ENCODE results near the gene OR6C6. TPM values are rescaled to one million over a fixed set of nuclear protein-coding genes. Genes with fewer than 3 reads are reported as not detected.

Gene OR6C6
- total and polyA plus RNA-seq, 11 donors = not detected

DNA sequence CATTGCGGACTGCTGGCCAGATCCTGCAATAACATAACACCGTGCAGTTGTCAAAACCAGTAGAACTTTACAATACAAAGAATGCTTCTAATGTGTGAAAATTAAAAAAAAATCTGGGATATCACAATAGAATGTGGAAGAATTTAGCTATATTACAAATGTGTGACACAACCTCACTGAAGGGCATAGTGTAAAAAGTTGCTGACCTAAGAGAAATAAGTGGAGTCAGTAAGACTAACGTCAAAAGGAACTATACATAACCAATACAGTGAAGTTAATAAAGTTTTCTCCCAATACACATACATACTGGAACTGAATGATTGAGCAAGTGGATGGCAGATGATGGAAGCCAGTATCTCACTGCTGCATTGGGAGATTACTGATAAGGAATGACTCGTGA lies 39.5 kb downstream of the OR6C6 start:
- DNase-seq = no peak
- no peak for ATAC-seq
- WGBS, 4 donors = 84 to 93% (median 87%) methylated on average over 4 of the region's 4 CpGs

DNA sequence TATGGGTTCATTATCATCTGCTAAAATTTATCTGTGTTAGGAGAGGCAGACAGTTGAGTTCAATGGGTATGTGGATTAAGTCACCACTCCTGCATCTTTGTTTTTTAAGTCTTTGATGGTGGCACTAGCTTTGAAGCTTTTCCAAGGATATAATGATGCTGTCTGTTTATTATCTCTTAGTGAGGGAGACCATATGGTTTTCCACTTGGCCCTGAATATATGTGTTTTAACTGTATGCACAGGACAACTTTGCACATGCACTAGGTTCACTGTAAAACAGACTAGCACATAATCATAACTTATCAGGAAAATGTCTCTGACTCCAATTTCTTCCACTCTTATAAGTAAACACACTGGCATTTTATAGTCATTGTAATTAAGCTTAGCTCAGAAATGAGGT lies 43.1 kb downstream of the OR6C6 start:
- Histone ChIP-seq H3K27ac (no peak overlapping the region), H3K4me1 (no peaks in the 10 kb centered on the region), H3K9me3 (no peaks in the 10 kb centered on the region), H3K4me3 (no peak overlapping the region), H3K36me3 (no peaks in the 10 kb centered on the region), H3K27me3 (peaks cover 0 to 2% (median 0%) of the 10 kb centered on the region in 9 donors)
- DNase-seq (no peak), ATAC-seq (no peak)
- TF ChIP-seq POLR2A (IDR thresholded peaks at IDR 0.05) = no peak
- TF ChIP-seq, protein P1, sequence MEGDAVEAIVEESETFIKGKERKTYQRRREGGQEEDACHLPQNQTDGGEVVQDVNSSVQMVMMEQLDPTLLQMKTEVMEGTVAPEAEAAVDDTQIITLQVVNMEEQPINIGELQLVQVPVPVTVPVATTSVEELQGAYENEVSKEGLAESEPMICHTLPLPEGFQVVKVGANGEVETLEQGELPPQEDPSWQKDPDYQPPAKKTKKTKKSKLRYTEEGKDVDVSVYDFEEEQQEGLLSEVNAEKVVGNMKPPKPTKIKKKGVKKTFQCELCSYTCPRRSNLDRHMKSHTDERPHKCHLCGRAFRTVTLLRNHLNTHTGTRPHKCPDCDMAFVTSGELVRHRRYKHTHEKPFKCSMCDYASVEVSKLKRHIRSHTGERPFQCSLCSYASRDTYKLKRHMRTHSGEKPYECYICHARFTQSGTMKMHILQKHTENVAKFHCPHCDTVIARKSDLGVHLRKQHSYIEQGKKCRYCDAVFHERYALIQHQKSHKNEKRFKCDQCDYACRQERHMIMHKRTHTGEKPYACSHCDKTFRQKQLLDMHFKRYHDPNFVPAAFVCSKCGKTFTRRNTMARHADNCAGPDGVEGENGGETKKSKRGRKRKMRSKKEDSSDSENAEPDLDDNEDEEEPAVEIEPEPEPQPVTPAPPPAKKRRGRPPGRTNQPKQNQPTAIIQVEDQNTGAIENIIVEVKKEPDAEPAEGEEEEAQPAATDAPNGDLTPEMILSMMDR (IDR thresholded peaks at IDR 0.05) = no peak
- intact Hi-C loops (cut with DNase I) = no loop called here

More for the DNA sequence above, 39.5 kb downstream of the OR6C6 start:
- no peak for TF ChIP-seq POLR2A (IDR thresholded peaks at IDR 0.05)
- TF ChIP-seq, protein P1 (IDR thresholded peaks at IDR 0.05) = no peak
- intact Hi-C loops (cut with DNase I) = no loop called here
- Histone ChIP-seq H3K4me1 (no peaks in the 10 kb centered on the region), H3K36me3 (no peaks in the 10 kb centered on the region), H3K27ac (no peak overlapping the region), H3K9me3 (no peaks in the 10 kb centered on the region), H3K4me3 (no peak overlapping the region), H3K27me3 (no peaks in the 10 kb centered on the region)

DNA sequence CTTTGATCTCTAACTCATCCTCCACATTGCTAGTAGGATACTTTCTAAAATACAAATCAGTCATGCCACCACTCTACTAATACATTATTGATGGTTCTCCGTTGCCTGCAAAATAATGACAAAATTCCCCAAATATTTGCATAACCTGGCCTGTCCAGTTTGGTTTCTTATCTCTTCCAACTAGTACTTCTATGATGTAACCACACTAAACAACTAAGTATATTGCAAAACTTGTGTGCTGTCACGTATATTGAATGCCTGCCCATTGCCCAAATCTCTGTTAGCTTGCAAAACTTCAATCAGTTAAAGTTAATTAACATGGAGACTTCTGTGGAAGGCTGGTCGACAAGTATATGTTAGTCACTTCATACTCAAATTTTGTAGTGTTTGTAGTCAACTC lies 45.4 kb downstream of the OR6C6 start:
- H3K27me3 ChIP-seq = peaks cover 0 to 2% (median 0%) of the 10 kb centered on the region in 9 donors
- DNase-seq (no peak), ATAC-seq (no peak)
- no peak overlapping the region for H3K4me3 ChIP-seq
- no peaks in the 10 kb centered on the region for H3K9me3 ChIP-seq
- no peaks in the 10 kb centered on the region for H3K4me1 ChIP-seq
- no peak overlapping the region for H3K27ac ChIP-seq
- 52 to 66% (median 58%) methylated on average over 3 of the region's 3 CpGs for WGBS, 4 donors
- TF ChIP-seq POLR2A (IDR thresholded peaks at IDR 0.05) = no peak
- TF ChIP-seq, protein P1 (IDR thresholded peaks at IDR 0.05) = no peak
- H3K36me3 ChIP-seq = no peaks in the 10 kb centered on the region
- intact Hi-C loops (cut with DNase I) = no loop called here

DNA sequence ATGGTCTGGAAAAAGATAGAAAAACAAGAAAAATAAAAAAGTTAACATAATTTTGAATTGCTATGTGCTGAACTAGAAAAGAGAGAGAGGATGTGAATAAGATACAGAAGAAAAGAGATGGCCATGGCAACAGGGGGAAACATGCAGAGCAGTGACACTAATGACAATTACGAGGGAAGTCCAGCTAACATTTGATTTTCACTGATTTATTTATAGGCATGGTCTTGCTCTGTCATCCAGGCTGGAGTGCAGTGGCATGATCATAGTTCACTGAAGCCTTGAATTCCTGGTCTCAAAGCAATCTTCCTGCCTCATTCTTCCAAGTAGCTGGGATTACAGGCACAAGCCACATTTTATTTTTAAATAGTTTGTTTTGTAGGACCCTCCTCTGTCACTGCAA lies 50.2 kb downstream of the OR6C6 start:
- TF ChIP-seq POLR2A (IDR thresholded peaks at IDR 0.05) = no peak
- TF ChIP-seq, protein P1 (IDR thresholded peaks at IDR 0.05) = no peak
- intact Hi-C loops (cut with DNase I) = no loop called here
- DNase-seq (no peak), ATAC-seq (no peak)
- no peaks in the 10 kb centered on the region for H3K4me1 ChIP-seq
- H3K9me3 ChIP-seq = no peaks in the 10 kb centered on the region
- H3K36me3 ChIP-seq = no peaks in the 10 kb centered on the region
- 43 to 65% (median 49%) methylated on average over 1 of the region's 1 CpG for WGBS, 4 donors
- H3K4me3 ChIP-seq = no peak overlapping the region
- H3K27ac ChIP-seq = no peak overlapping the region
- H3K27me3 ChIP-seq = peaks cover 0 to 2% (median 0%) of the 10 kb centered on the region in 9 donors

Data from heart left ventricle (tissue), 16 donors.